IMR-90 (cell line): Measurements from ENCODE around the gene ADGRF1. TPM values are rescaled to one million over a fixed set of nuclear protein-coding genes. Genes with fewer than 3 reads are reported as not detected.

ENCODE experiments used
- ATAC-seq: fragments of 200-7000 bp; cut with Tn5 transposase; 2 replicates; pipeline ENCODE4 v1.9.1; 2020; ENCODE audit warnings: low read depth, mild to moderate bottlenecking, moderate library complexity
- BruUV-seq: library from RNA; stranded (reverse); fragments of 400-500 nt; replicated peaks from 2 replicates; lab custom pipeline; 2021; lab: Mats Ljungman, UMichigan
- CTCF ChIA-PET: fragments of 300-600 bp; formaldehyde crosslinking; extraction: SDS; loops from one replicate; lab custom pipeline; 2021; ENCODE audit warnings: antibody characterized with exemption; lab: Yijun Ruan, JAX
- POLR2A ChIA-PET: fragments of 300-600 bp; sonication (Branson Sonifier 250); formaldehyde crosslinking; loops from one replicate; lab custom pipeline; 2022; ENCODE audit warnings: antibody characterized with exemption; ENCODE audit not compliant: unreplicated experiment; lab: Charles Lee
- DNase-seq: peaks from one replicate; pipeline ENCODE4 v3.0.0; 2013
- H2AFZ ChIP-seq: replicated peaks from 2 replicates; pipeline ENCODE3; 2013; ENCODE audit warnings: low read length, mild to moderate bottlenecking; ENCODE audit not compliant: poor library complexity
- H2AK5ac ChIP-seq: 2 replicates; pipeline ENCODE4 v1.6.1; 2013; ENCODE audit warnings: low read depth, low read length, inconsistent platforms
- H2AK9ac ChIP-seq: replicated peaks from 2 replicates; pipeline ENCODE3; 2013; ENCODE audit warnings: mild to moderate bottlenecking, low read depth, low read length, moderate library complexity; ENCODE audit not compliant: poor library complexity
- H2BK120ac ChIP-seq: 2 replicates; pipeline ENCODE4 v1.6.1; 2013; ENCODE audit warnings: low read depth, low read length, inconsistent platforms
- H2BK15ac ChIP-seq: 3 replicates; pipeline ENCODE4 v1.6.1; 2013; ENCODE audit warnings: low read depth, low read length, inconsistent platforms
- H2BK20ac ChIP-seq: 2 replicates; pipeline ENCODE4 v1.6.1; 2013; ENCODE audit warnings: low read depth, mild to moderate bottlenecking, inconsistent platforms, low read length, moderate library complexity
- H2BK5ac ChIP-seq: 2 replicates; pipeline ENCODE4 v1.6.1; 2013; ENCODE audit warnings: mild to moderate bottlenecking, low read depth, low read length, inconsistent platforms; ENCODE audit not compliant: poor library complexity, severe bottlenecking
- H3K14ac ChIP-seq: replicated peaks from 2 replicates; pipeline ENCODE4 v1.6.1; 2013; ENCODE audit warnings: low read depth, low read length, inconsistent platforms
- H3K18ac ChIP-seq: 2 replicates; pipeline ENCODE4 v1.6.1; 2013; ENCODE audit warnings: low read depth, low read length, control low read depth
- H3K23ac ChIP-seq: 2 replicates; pipeline ENCODE4 v1.6.1; 2013; ENCODE audit warnings: low read depth, low read length, inconsistent platforms
- H3K27ac ChIP-seq: 2 replicates; pipeline ENCODE4 v1.5.1; 2013; ENCODE audit warnings: mild to moderate bottlenecking, control low read depth, low read length; ENCODE audit not compliant: insufficient read depth
- H3K27me3 ChIP-seq: 2 replicates; pipeline ENCODE4 v1.6.1; 2013; ENCODE audit warnings: low read length; ENCODE audit not compliant: control insufficient read depth, insufficient read depth
- H3K36me3 ChIP-seq: 2 replicates; pipeline ENCODE4 v1.6.1; 2013; ENCODE audit warnings: low read length, mixed read lengths; ENCODE audit not compliant: control insufficient read depth, insufficient read depth
- H3K4ac ChIP-seq: 2 replicates; pipeline ENCODE4 v1.6.1; 2013; ENCODE audit warnings: low read depth, low read length, inconsistent platforms
- H3K4me1 ChIP-seq: 2 replicates; pipeline ENCODE4 v1.6.1; 2013; ENCODE audit warnings: low read length, mixed read lengths; ENCODE audit not compliant: control insufficient read depth, insufficient read depth
- H3K4me2 ChIP-seq: 2 replicates; pipeline ENCODE4 v1.6.1; 2013; ENCODE audit warnings: low read depth, mild to moderate bottlenecking, control low read depth, low read length, moderate library complexity
- H3K4me3 ChIP-seq: 2 replicates; pipeline ENCODE4 v1.5.1; 2013; ENCODE audit warnings: low read depth, mild to moderate bottlenecking, control low read depth, low read length, moderate library complexity; ENCODE audit not compliant: insufficient read depth
- H3K56ac ChIP-seq: 2 replicates; pipeline ENCODE4 v1.6.1; 2013; ENCODE audit warnings: low read length, inconsistent platforms; ENCODE audit not compliant: insufficient read depth; ENCODE audit errors: extremely low read depth
- H3K79me1 ChIP-seq, 2 experiments: 2 replicates each; pipeline ENCODE4 v1.6.1; 2013; ENCODE audit warnings: low read length in 2 of 2, inconsistent platforms in 1 of 2, low read depth in 1 of 2
- H3K9ac ChIP-seq: 2 replicates; pipeline ENCODE4 v1.6.1; 2013; ENCODE audit warnings: low read depth, low read length, control low read depth
- H3K9me1 ChIP-seq: 2 replicates; pipeline ENCODE4 v1.6.1; 2013; ENCODE audit warnings: low read length, inconsistent platforms; ENCODE audit not compliant: insufficient read depth
- H3K9me3 ChIP-seq: 2 replicates; pipeline ENCODE4 v1.6.1; 2013; ENCODE audit warnings: low read length; ENCODE audit not compliant: control insufficient read depth, insufficient read depth
- H4K20me1 ChIP-seq: 2 replicates; pipeline ENCODE4 v1.6.1; 2013; ENCODE audit warnings: low read length, inconsistent platforms; ENCODE audit not compliant: insufficient read depth
- H4K5ac ChIP-seq: 2 replicates; pipeline ENCODE4 v1.6.1; 2013; ENCODE audit warnings: mild to moderate bottlenecking, low read depth, low read length, control low read depth
- H4K8ac ChIP-seq, 2 experiments: 2 replicates each; pipeline ENCODE4 v1.6.1; 2013; ENCODE audit warnings: low read depth in 2 of 2, low read length in 2 of 2, control low read depth in 1 of 2, inconsistent platforms in 1 of 2
- H4K91ac ChIP-seq: 2 replicates; pipeline ENCODE4 v1.6.1; 2013; ENCODE audit warnings: low read depth, low read length, inconsistent platforms; ENCODE audit not compliant: insufficient read depth
- CTCF ChIP-seq: conservative IDR thresholded peaks from 2 replicates; pipeline ENCODE4 v1.5.1; 2012; ENCODE audit warnings: mild to moderate bottlenecking, low read depth, low read length, improper control_type of control experiment
- ELK1 ChIP-seq: fragments of 150-350 bp; IDR thresholded peaks from 2 replicates; pipeline ENCODE4 v1.6.1; 2016; ENCODE audit warnings: low read depth, mild to moderate bottlenecking, low read length, moderate library complexity, borderline replicate concordance
- FOS ChIP-seq: fragments of 150-350 bp; IDR thresholded peaks from 2 replicates; pipeline ENCODE4 v1.6.1; 2016; ENCODE audit warnings: low read depth, low read length
- RAD21 ChIP-seq: IDR thresholded peaks from 2 replicates; pipeline ENCODE4 v1.6.1; 2012; ENCODE audit warnings: low read length, improper control_type of control experiment
- RCOR1 ChIP-seq: IDR thresholded peaks from 2 replicates; pipeline ENCODE4 v1.6.1; 2012; ENCODE audit warnings: mild to moderate bottlenecking, low read length, improper control_type of control experiment; ENCODE audit not compliant: insufficient replicate concordance
- RFX5 ChIP-seq: IDR thresholded peaks from 2 replicates; pipeline ENCODE4 v1.8.0; 2012; ENCODE audit warnings: low read depth, mild to moderate bottlenecking, low read length, moderate library complexity
- WGBS, 2 experiments: methylation state at CpG; one replicate each; pipeline versions ENCODE4 v1.1.5 to v1.1.7; 2013; ENCODE audit warnings: missing lambda C conversion rate in 2 of 2; ENCODE audit not compliant: insufficient read length in 1 of 2; ENCODE audit errors: extremely low coverage in 2 of 2; 5-methylcytosine and 5-hydroxymethylcytosine counted together
- dilution Hi-C: fragments of 300-500 bp; cut with HindIII; formaldehyde crosslinking; loops from one replicate; pipeline ENCODE4 v1.14.3; 2018; ENCODE audit warnings: low sequenced_read_pairs; ENCODE audit not compliant: unreplicated experiment
- in situ Hi-C: fragments of 300-500 bp; cut with MboI; formaldehyde crosslinking; loops from 3 replicates; pipeline ENCODE4 v1.14.3; 2019; ENCODE audit warnings: low sequenced_read_pairs, inconsistent platforms, mixed read lengths
- intact Hi-C: fragments of 100-400 bp; cut with micrococcal nuclease; formaldehyde crosslinking; loops from 2 replicates; pipeline ENCODE4 v1.10.0; 2022
- polyA plus RNA-seq, 3 experiments: library from polyadenylated mRNA; depleted of rRNA; stranded (reverse); fragments of >200 nt; gene quantifications; 2 replicates each; pipeline ENCODE4 v1.2.3, GENCODE V29; 2012; ENCODE audit warnings: low replicate concordance in 1 of 3
- total RNA-seq: library from RNA; depleted of rRNA; stranded (reverse); fragments of >200 nt; gene quantifications from 2 replicates; pipeline ENCODE4 v1.2.3, GENCODE V29; 2012

ADGRF1 gene
- total and polyA plus RNA-seq, 2 of the 4 experiments (the other 2 are of a cell fraction), result not detected

GRCh38 chr6:47031656-47032055 lies 10.5 kb downstream of the ADGRF1 start:
- ChIA-PET POLR2A (no interaction called here), CTCF (interaction anchor here (1.0 to 1.6 kb wide), 2 partner anchors 16 to 183 kb away, joined by 3 to 5 read pairs; no protein-coding TSS in a partner anchor)
- DNase-seq, result no peak
- Histone ChIP-seq H3K27ac (no peak overlapping the region), H3K4me2 (no peak overlapping the region), H3K9me1 (no peaks in the 10 kb centered on the region), H3K18ac (no peak overlapping the region), H3K23ac (no peak overlapping the region), H2BK120ac (no peak overlapping the region), H2AK9ac (no peak overlapping the region), H3K56ac (no peak overlapping the region), H3K36me3 (no peaks in the 10 kb centered on the region), H4K8ac (no peak overlapping the region), H2BK5ac (no peak overlapping the region), H3K4ac (no peak overlapping the region), H4K91ac (no peak overlapping the region), H3K27me3 (peaks cover 6% of the 10 kb centered on the region; the same call in 1 of the 2 replicates), H3K4me3 (no peak overlapping the region), H3K14ac (no peak overlapping the region), H3K79me1 (no peaks in the 10 kb centered on the region), H4K5ac (no peak overlapping the region), H2AK5ac (no peak overlapping the region), H3K4me1 (no peaks in the 10 kb centered on the region), H2AFZ (no peak overlapping the region), H3K9me3 (no peaks in the 10 kb centered on the region), H3K9ac (no peak overlapping the region), H4K20me1 (no peaks in the 10 kb centered on the region), H2BK15ac (no peak overlapping the region), H2BK20ac (no peak overlapping the region)
- ATAC-seq, result no peak
- BruUV-seq, result no TSS peak
- TF ChIP-seq CTCF, result no peak
- TF ChIP-seq ELK1, result no peak
- TF ChIP-seq RFX5, result no peak
- no peak for TF ChIP-seq RAD21
- TF ChIP-seq FOS, result no peak
- TF ChIP-seq RCOR1, result no peak
- intact Hi-C loops, result no loop called here
- in situ Hi-C loops, result no loop called here
- no CpG with 5 or more reads among the region's 3 CpGs for WGBS, 2 experiments
- dilution Hi-C loops, result no loop called here
